ENCODE measurements around the gene IFFO2.

Gene IFFO2

GRCh38 chr1:18956193-18957135 is at the start of gene IFFO2:
Gene IFFO2, minus strand, starts transcription at chr1:18956676. Its CDS starts 344 bp downstream, at chr1:18956332.
- peak; percentile 96 to 98 for DNase-seq (ENCODE audit: low read depth in 2 of 2)

- DNase-seq (ENCODE audit: low read depth in 2 of 2): no peak
These were observed 49.5 kb upstream of the IFFO2 start for GRCh38 chr1:19006000-19006399.

GRCh38 chr1:19003371-19004290 is 47.2 kb upstream of the IFFO2 start:
- DNase-seq (ENCODE audit: low read depth in 2 of 2): no peak

GRCh38 chr1:19000065-19000464 is 43.6 kb upstream of the IFFO2 start:
- DNase-seq (ENCODE audit: low read depth in 2 of 2): no peak

- no peak for DNase-seq (ENCODE audit: low read depth in 2 of 2)
These were observed 42.9 kb upstream of the IFFO2 start for GRCh38 chr1:18999359-18999758.

- DNase-seq (ENCODE audit: low read depth in 2 of 2): no peak
These were observed 41.7 kb upstream of the IFFO2 start for GRCh38 chr1:18998016-18998724.

GRCh38 chr1:18997508-18997907 is 41.0 kb upstream of the IFFO2 start:
- no peak for DNase-seq (ENCODE audit: low read depth in 2 of 2)

- DNase-seq (ENCODE audit: low read depth in 2 of 2): no peak
These were observed 40.2 kb upstream of the IFFO2 start for GRCh38 chr1:18996548-18997177.

- no peak for DNase-seq (ENCODE audit: low read depth in 2 of 2)
These were observed 37.9 kb upstream of the IFFO2 start for GRCh38 chr1:18994381-18994780.

- DNase-seq (ENCODE audit: low read depth in 2 of 2): no peak
These were observed 36.2 kb upstream of the IFFO2 start for GRCh38 chr1:18992646-18993045.

GRCh38 chr1:18991585-18991984 is 35.1 kb upstream of the IFFO2 start:
- DNase-seq (ENCODE audit: low read depth in 2 of 2): no peak

GRCh38 chr1:18989896-18990295 is 33.4 kb upstream of the IFFO2 start:
- no peak for DNase-seq (ENCODE audit: low read depth in 2 of 2)

- DNase-seq (ENCODE audit: low read depth in 2 of 2): no peak
These were observed 32.8 kb upstream of the IFFO2 start for GRCh38 chr1:18989176-18989799.

GRCh38 chr1:18981242-18981641 is 24.8 kb upstream of the IFFO2 start:
- DNase-seq (ENCODE audit: low read depth in 2 of 2): no peak

GRCh38 chr1:18978706-18979105 is 22.2 kb upstream of the IFFO2 start:
- no peak for DNase-seq (ENCODE audit: low read depth in 2 of 2)

- DNase-seq (ENCODE audit: low read depth in 2 of 2): no peak
These were observed 21.0 kb upstream of the IFFO2 start for GRCh38 chr1:18977428-18977827.

GRCh38 chr1:18976096-18976495 is 19.6 kb upstream of the IFFO2 start:
- no peak for DNase-seq (ENCODE audit: low read depth in 2 of 2)

- no peak for DNase-seq (ENCODE audit: low read depth in 2 of 2)
These were observed 18.1 kb upstream of the IFFO2 start for GRCh38 chr1:18974606-18975005.

GRCh38 chr1:18974005-18974404 is 17.5 kb upstream of the IFFO2 start:
- DNase-seq (ENCODE audit: low read depth in 2 of 2): no peak

GRCh38 chr1:18973446-18973955 is 17.0 kb upstream of the IFFO2 start:
- DNase-seq (ENCODE audit: low read depth in 2 of 2): no peak

GRCh38 chr1:18972991-18973390 is 16.5 kb upstream of the IFFO2 start:
- DNase-seq (ENCODE audit: low read depth in 2 of 2): no peak
